ENCODE measurements around the gene MIS12. TPM values are rescaled to one million over a fixed set of nuclear protein-coding genes. Genes with fewer than 3 reads are reported as not detected.

MIS12 gene
- total RNA-seq = 7.3 and 15.6 TPM in 2 replicates

DNA sequence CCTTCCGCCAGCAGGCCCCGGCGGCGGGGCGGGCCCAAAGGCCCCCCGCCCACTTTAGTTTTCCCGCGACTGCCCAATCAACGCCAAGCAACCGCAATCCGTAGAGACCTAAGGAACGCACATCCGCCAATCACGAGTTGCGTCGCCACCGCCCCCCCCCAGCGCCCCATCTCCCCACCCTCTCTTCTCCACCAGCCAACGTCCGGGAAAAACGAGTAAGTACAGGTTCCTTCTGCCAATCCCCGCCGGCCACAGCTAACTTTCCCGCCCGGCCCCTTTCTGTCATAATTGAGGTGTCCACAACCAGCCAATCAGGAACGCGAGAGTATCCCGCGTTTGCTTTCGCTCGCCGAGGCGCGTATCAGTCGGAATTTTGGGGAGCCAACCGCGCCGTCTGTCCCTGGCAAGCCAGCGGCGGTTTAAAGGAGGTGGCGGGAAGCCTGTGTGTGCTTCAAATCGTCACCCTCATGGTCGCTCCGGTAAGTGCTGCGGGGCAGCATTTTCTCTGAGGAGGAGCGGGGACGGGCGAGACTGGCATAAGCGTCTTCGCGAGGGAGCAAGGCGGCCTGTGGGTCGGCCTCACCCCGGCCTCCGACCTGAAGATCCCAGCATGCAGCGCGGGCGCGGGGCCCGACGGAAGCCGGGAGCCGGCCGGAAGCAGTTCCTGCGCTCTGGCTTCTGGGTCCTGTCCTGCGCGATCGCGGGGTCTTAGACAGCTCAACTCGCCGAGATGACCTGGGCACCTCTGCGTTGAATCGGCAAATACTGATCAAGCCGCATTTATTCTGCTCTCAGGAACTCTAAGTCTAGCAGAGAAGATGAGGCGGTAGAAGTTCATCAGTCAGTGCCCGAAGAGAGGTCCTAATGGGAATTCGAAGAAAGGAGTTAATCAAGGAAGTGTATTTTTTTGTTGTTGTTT, at the start of gene MIS12:
Gene MIS12, plus strand, starts transcription at position 361 of the 919 bp plus-strand sequence. CDS start 2,297 bp downstream, outside the sequence.

GRCh38 chr17:5438716-5439445, 47.5 kb upstream of the MIS12 start, which contains the start of gene C1QBP:
Gene C1QBP, minus strand, starts transcription at chr17:5439155. Its CDS starts 82 bp downstream, at chr17:5439073.

GRCh38 chr17:5485270-5486205, 828 bp upstream of the MIS12 start, which contains the start of gene DERL2:
Gene DERL2, minus strand, starts transcription at chr17:5486178. Its CDS starts 17 bp downstream, at chr17:5486161.

Other genes starting within 250 kb of the MIS12 start
- gene RABEP1, start 204.3 kb upstream of the MIS12 start, total RNA-seq = 54.0 and 59.9 TPM in 2 replicates
- gene NUP88, start 66.9 kb upstream of the MIS12 start, total RNA-seq = 55.1 and 84.5 TPM in 2 replicates
- gene RPAIN, start 66.4 kb upstream of the MIS12 start, total RNA-seq = 25.8 and 45.1 TPM in 2 replicates
- 124 and 259 TPM in 2 replicates for gene C1QBP, start 47.4 kb upstream of the MIS12 start, total RNA-seq
- 11.1 and 11.4 TPM in 2 replicates for gene DHX33, start 17.6 kb upstream of the MIS12 start, total RNA-seq
- 19.0 and 27.3 TPM in 2 replicates for gene DERL2, start 388 bp upstream of the MIS12 start, total RNA-seq
- 24.4 and 53.8 TPM in 2 replicates for gene NLRP1, start 97.9 kb downstream of the MIS12 start, total RNA-seq